GM18511 (cell line): ENCODE results near the gene DIP2C.
"Not testable (repeated sequence)": the region's sequence is repeated elsewhere in the genome, so short reads cannot be mapped to it uniquely, and the experiment has no call there.

Experiments
- ATAC-seq: cut with Tn5 transposase; IDR thresholded peaks from one replicate; pipeline ENCODE4 v1.9.1; 2021; ENCODE audit warnings: mild to moderate bottlenecking, moderate library complexity; ENCODE audit not compliant: unreplicated experiment

Gene DIP2C

GRCh38 chr10:525565-526315 lies 163.7 kb downstream of the DIP2C start:
- ATAC-seq = no peak

- ATAC-seq = no peak
Measured at GRCh38 chr10:523925-524324, 165.5 kb downstream of the DIP2C start.

GRCh38 chr10:522350-522749 lies 167.1 kb downstream of the DIP2C start:
- no peak for ATAC-seq

GRCh38 chr10:521261-522250 lies 167.9 kb downstream of the DIP2C start:
- ATAC-seq = no peak

- ATAC-seq = no peak
Measured at GRCh38 chr10:520402-520787, 169.1 kb downstream of the DIP2C start.

GRCh38 chr10:519716-520401 lies 169.6 kb downstream of the DIP2C start:
- ATAC-seq = no peak

GRCh38 chr10:519055-519715 lies 170.3 kb downstream of the DIP2C start:
- ATAC-seq = no peak

- ATAC-seq = no peak
Measured at GRCh38 chr10:517872-518475, 171.5 kb downstream of the DIP2C start.

- no peak for ATAC-seq
Measured at GRCh38 chr10:517241-517830, 172.1 kb downstream of the DIP2C start.

- ATAC-seq = no peak
Measured at GRCh38 chr10:516764-517163, 172.7 kb downstream of the DIP2C start.

- ATAC-seq = peak; percentile 69
Measured at GRCh38 chr10:515674-516073, 173.8 kb downstream of the DIP2C start.

- ATAC-seq = no peak
Measured at GRCh38 chr10:514137-514671, 175.3 kb downstream of the DIP2C start.

- ATAC-seq = no peak
Measured at GRCh38 chr10:513393-513792, 176.1 kb downstream of the DIP2C start.

GRCh38 chr10:512661-513060 lies 176.8 kb downstream of the DIP2C start:
- not testable (repeated sequence) for ATAC-seq

- no peak for ATAC-seq
Measured at GRCh38 chr10:511849-512191, 177.6 kb downstream of the DIP2C start.

GRCh38 chr10:511101-511848 lies 178.2 kb downstream of the DIP2C start:
- peak; percentile 70 for ATAC-seq

GRCh38 chr10:510415-510881 lies 179.0 kb downstream of the DIP2C start:
- no peak for ATAC-seq

- no peak for ATAC-seq
Measured at GRCh38 chr10:509361-510102, 179.9 kb downstream of the DIP2C start.
